ENCODE results near the gene RUSF1.

GRCh38 chr16:31491778-31492418 lies 16.3 kb downstream of the RUSF1 start:
- TF ChIP-seq POLR2AphosphoS5 (IDR thresholded peaks at IDR 0.05; ENCODE audit: low read depth, low read length) (no peak), TAF1 (IDR thresholded peaks at IDR 0.05; ENCODE audit: borderline replicate concordance, insufficient read depth, low read length) (no peak), REST (IDR thresholded peaks at IDR 0.05; ENCODE audit: insufficient read depth in 1 of 2, low read depth in 2 of 2, low read length in 2 of 2) (no peak), SIN3A (IDR thresholded peaks at IDR 0.05; ENCODE audit: borderline replicate concordance, insufficient read depth, low read length) (no peak)
